Activated CD8-positive, alpha-beta memory T cell treated with anti-CD3 and anti-CD28 coated beads, Interleukin-2, amount 50 U/mL, for 24 hours (primary cell): ENCODE results near the gene TROAP.
"Not testable (repeated sequence)": the region's sequence is repeated elsewhere in the genome, so short reads cannot be mapped to it uniquely, and the experiment has no call there.

ENCODE experiments used
- DNase-seq: peaks from one replicate; pipeline ENCODE4 v3.0.0-alpha.2; 2020; ENCODE audit errors: extremely low read depth

Gene TROAP, protein sequence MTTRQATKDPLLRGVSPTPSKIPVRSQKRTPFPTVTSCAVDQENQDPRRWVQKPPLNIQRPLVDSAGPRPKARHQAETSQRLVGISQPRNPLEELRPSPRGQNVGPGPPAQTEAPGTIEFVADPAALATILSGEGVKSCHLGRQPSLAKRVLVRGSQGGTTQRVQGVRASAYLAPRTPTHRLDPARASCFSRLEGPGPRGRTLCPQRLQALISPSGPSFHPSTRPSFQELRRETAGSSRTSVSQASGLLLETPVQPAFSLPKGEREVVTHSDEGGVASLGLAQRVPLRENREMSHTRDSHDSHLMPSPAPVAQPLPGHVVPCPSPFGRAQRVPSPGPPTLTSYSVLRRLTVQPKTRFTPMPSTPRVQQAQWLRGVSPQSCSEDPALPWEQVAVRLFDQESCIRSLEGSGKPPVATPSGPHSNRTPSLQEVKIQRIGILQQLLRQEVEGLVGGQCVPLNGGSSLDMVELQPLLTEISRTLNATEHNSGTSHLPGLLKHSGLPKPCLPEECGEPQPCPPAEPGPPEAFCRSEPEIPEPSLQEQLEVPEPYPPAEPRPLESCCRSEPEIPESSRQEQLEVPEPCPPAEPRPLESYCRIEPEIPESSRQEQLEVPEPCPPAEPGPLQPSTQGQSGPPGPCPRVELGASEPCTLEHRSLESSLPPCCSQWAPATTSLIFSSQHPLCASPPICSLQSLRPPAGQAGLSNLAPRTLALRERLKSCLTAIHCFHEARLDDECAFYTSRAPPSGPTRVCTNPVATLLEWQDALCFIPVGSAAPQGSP

DNA sequence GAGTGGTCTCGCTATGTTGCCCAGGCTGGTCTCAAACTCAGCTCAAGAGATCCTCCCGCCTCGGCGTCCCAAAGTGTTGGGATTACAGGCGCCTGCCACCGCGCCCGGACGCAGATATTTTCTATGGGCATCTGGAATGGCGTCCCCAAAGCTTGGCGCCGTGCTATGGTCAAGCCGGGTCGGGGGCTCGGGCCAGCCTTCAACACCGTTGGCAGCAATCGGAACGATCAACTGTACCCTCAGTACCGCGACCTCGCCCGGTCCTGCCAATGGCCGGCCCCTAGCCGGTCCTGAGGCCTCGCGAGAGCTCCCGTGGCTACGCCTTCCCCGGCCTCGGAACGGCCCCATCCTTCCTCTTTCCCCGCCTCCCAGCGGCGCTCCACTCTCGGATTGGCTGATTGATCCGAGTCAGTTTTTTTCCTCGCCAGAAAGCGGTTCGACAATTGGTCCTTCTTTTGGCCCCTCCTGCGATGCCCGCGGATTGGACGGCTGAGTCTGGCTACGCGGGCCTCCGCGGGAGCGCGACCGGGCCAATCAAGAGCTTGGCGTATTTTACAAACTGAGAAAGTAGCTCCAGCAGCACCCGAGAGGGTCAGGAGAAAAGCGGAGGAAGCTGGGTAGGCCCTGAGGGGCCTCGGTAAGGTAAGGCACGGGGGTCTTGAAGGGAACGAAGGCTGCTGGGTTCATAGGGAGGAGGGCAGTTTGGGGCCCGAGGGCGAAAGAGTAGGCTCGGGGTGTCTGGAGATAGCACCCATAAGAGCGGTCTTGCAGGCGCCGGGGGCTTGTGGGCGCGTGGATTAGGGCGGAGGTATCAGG lies at the start of gene TROAP:
Gene TROAP, plus strand, starts transcription at position 548 of the 816 bp plus-strand sequence. CDS start 354 bp downstream, outside the sequence.
- DNase-seq = peak; percentile 93

GRCh38 chr12:49273726-49274395 lies 49.2 kb upstream of the TROAP start:
- DNase-seq = no peak

GRCh38 chr12:49274396-49275069 lies 48.5 kb upstream of the TROAP start:
- DNase-seq = no peak

DNA sequence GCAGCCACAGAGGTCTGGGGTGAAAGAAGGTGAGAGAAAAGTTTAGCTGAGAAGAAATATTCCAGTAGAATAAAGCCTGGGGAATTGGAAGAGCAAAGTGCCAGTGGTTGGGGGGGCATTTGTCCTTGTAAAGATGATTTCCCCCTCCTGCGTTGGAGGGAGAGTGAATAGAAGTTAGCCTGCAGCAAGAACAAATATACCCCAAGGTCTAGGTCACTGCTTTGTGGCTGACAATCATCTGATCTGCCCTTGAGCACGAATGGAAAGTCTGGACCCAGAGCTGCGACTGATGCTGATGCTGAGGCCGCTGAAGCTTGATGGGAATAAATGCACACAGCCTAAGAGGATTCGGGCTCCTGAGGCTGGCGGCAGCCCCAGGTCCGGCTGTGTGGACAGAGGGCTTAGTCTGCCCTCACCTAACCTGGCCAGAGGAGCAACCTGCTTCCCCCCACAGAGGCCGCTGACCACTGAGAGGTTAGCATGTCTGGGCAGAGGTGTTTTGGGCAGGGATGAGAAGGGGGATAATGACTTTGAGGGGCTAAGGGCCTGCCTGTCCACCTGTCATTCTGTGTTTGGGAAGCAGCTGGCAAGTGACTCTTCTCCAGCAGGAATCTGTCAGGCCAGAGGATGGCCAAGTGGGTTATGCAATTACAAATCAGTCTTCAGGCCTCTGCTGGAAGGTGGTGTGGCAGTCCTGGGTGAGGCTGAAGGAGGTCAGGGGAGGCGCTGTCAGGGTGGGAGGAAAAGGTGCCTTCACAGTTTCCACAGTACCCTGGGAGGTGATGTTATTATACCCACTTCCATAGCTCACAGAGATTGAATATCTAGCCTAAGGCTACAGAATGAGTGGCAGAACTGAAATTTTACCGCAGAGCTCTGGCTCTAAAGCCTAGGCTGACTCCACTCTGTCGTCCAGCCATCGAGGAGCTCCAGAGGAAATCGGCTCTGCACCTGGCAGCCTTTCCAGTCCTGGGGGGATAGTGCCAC lies 46.5 kb upstream of the TROAP start:
- no peak for DNase-seq

DNA sequence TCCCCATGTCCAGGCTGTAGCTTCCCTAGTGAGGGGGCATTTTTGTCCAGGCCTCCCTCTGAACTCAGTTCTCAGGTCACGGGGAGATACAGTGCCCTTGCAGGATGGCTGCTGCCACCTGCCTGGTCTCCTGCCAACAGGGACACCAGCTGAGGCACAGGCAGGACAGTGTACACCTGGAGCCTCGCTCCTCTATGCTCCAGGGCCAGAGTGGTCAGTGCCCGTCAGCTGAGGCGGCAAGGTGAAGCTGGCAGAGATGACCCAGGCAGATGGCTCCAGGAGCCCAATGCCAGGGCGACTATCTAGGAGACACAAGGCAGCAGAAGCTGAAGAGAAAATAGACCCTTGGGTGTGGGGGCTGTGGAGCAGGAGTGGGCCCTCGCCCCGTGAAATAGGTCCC lies 45.6 kb upstream of the TROAP start:
- DNase-seq = no peak

DNA sequence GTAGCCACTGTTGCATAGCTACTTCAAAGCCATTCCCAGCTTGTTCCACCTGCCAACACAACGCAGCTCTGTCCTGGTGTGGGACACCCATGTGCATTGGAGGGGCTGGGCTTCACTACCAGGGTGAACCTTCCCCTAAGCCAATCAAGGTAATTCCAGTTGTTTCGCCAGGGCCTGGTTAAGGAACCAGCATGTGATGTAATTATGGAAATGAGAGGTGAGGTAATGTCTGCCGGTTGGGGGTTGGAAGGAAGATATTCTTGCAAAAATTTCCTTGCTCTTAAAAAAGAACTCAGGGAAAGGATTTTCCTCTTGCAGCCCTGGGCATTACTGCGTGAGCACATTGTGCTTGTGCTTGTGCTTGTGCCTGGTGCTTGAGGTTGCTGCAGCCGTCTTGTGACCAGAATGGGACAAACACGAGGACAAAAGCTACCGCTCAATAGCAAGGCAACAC lies 43.3 kb upstream of the TROAP start:
- DNase-seq = no peak

GRCh38 chr12:49280545-49280944 lies 42.5 kb upstream of the TROAP start:
- not testable (repeated sequence) for DNase-seq

DNA sequence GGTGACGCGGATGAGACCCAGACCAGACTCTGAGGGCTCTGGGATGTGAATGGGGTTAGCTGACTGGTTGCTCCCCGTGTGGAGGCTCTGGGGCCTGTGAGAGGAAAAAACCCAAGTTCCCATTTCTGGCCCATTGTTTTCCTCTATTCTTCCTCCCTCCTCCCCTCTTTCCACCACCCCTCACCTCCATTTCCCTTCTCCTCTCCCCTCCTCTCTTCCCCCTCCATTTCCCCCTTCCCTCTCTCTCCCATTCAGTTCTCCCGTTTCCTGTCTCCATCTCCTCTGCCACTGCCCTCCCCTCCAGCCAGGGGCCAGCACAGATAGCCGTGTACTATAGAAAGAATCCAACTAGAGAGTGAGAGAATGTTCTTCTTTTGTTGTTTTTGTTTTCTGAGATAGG lies 40.8 kb upstream of the TROAP start:
- DNase-seq = no peak

DNA sequence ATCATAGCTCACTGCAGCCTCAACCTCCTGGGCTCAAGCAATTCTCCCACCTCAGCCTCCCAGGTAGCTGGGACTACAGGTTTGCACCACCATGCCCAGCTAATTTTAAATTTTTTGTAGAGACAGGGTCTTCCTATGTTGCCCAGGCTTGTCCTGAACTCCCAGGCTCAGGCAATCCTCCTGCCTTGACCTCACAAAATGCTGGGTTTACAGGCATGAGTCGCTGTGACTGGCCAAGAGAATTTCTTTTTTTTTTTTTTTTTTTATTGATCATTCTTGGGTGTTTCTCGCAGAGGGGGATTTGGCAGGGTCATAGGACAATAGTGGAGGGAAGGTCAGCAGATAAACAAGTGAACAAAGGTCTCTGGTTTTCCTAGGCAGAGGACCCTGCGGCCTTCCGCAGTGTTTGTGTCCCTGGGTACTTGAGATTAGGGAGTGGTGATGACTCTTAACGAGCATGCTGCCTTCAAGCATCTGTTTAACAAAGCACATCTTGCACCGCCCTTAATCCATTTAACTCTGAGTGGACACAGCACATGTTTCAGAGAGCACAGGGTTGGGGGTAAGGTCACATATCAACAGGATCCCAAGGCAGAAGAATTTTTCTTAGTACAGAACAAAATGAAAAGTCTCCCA lies 40.2 kb upstream of the TROAP start:
- not testable (repeated sequence) for DNase-seq

DNA sequence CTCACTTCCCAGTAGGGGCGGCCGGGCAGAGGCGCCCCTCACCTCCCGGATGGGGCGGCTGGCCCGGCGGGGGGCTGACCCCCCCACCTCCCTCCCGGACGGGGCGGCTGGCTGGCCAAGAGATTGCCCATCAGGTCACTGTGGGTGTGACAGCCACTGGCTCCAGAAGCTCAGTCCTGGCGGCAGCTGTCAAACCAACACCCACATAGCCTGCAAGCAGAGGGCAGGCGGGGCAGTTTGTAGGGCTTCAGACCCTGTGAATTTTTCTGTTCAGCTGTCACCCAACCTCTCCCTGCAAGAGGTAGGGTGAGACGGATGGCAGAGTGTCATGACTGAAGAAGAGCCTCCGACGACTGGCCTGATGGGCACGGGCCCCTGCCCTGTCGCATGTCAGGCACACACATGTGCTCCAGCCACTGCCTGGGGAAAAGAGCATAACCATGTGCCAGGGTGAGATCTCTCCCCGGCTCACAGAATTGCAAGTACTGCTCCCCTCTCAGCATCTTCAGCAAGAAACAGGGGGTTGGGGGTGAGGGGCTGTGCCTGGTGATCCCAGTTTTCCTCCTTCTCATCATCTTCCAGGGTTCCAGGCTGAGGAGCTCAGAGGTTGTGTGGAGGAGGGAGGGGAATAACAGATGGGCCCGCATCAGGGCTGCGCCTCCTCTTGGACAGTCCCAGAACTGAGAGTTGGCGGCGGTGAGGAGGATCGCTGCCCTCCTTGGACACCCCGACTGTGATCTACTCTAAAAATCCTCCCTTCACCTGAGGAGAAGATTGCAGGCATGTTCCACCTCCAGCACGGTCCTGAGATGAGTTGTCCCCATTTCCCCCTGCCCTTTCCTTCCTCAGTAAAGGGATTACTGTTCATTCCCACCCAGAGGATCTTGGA lies 39.3 kb upstream of the TROAP start:
- DNase-seq = no peak

GRCh38 chr12:49284672-49285071 lies 38.4 kb upstream of the TROAP start:
- DNase-seq = no peak

- DNase-seq = no peak
Measured at GRCh38 chr12:49287876-49288275, 35.2 kb upstream of the TROAP start.

GRCh38 chr12:49288412-49288853 lies 34.6 kb upstream of the TROAP start:
- peak; percentile 32 for DNase-seq

DNA sequence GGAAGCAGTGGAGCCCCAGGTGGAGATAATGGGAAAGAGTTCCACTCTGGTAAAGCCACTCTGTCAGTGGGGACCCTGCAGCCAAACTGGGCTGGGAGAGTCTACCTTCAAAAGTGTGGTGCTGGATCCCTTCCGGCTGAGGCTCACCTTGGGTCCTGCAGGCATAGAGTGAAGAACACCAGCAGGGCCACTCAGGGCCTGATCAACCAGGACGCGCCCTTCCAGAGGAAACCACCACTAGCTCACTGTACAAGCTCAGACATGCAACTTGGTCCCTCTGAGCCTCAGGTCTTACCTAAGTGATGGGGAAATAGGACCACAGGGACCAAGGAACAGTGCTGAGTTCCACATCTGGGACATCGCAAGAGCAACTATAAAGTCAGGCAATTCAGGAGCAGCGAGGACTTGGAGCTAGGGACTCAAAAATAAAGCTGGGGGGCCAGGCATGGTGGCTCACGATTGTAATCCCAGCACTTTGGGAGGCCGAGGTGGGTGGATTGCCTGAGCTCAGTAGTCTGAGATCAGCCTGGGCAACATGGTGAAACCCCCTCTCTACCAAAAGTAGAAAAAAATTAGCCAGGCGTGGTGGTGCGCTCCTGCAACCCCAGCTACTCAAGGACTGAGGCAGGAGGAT lies 34.0 kb upstream of the TROAP start:
- no peak for DNase-seq

GRCh38 chr12:49292729-49293055 lies 30.4 kb upstream of the TROAP start:
- no peak for DNase-seq

DNA sequence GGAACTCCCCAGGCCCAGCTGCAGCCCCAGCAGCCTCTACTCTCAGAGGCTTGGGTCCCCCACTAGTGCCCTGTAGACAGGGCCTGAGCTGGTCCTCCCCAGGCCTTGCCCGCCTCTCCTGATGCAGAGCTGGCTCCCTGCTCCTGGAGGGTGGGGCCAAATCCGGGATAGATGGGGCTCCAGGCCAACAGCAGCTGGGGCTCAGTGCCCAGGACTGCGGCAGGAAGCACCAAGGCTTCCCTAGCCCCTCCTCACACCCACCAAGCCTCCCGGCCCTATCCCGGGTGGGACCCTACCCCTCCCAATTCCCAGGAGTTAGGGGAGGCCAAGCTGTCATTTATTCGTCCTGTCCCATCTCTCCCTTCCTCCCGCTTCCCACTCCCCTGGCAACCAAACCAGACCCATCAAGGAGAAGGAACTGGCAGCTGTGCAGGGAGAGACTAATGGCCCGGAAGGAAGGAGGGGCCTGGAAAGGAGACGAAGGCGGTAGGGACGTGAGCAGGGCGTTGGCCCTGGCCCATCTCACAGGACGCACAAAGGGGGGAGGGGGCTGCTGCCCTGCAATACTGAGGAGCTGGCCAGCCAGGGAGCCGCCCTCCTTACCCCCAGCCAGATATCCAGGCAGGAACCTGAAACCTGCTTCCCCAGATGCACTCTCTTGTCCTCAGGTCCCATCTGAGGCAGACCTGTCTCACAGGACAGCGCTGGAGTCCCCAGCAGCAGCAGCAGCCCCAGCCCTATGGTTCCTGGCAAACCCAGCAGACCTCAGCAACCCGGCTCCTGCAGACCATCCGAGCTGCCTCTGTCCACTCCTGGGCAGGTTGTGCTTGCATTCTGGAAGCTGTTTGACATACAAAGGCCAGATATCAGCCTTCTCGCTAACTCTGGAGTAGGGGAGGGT lies 29.7 kb upstream of the TROAP start:
- DNase-seq = no peak
